PC-9 (cell line): ENCODE measurements around the gene FAM221A.

Source experiments
- EZH2 ChIP-seq: fragments of 200-600 bp; sonication (generic); IDR thresholded peaks from 2 replicates; pipeline ENCODE4 v1.8.0; 2017; ENCODE audit warnings: antibody characterized with exemption, low read depth
- TF ChIP-seq, protein P1 (sequence below): fragments of 200-600 bp; sonication (generic); conservative IDR thresholded peaks from 2 replicates; pipeline ENCODE4 v1.6.1; 2017; ENCODE audit warnings: mixed run types, antibody characterized with exemption, mild to moderate bottlenecking, moderate library complexity

- no peak for TF ChIP-seq EZH2
- TF ChIP-seq, protein P1, sequence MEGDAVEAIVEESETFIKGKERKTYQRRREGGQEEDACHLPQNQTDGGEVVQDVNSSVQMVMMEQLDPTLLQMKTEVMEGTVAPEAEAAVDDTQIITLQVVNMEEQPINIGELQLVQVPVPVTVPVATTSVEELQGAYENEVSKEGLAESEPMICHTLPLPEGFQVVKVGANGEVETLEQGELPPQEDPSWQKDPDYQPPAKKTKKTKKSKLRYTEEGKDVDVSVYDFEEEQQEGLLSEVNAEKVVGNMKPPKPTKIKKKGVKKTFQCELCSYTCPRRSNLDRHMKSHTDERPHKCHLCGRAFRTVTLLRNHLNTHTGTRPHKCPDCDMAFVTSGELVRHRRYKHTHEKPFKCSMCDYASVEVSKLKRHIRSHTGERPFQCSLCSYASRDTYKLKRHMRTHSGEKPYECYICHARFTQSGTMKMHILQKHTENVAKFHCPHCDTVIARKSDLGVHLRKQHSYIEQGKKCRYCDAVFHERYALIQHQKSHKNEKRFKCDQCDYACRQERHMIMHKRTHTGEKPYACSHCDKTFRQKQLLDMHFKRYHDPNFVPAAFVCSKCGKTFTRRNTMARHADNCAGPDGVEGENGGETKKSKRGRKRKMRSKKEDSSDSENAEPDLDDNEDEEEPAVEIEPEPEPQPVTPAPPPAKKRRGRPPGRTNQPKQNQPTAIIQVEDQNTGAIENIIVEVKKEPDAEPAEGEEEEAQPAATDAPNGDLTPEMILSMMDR, result no peak
Measured at GRCh38 chr7:23751852-23752251, 71.9 kb downstream of the FAM221A start.
